ENCODE measurements around the gene ZC3H10.

DNA sequence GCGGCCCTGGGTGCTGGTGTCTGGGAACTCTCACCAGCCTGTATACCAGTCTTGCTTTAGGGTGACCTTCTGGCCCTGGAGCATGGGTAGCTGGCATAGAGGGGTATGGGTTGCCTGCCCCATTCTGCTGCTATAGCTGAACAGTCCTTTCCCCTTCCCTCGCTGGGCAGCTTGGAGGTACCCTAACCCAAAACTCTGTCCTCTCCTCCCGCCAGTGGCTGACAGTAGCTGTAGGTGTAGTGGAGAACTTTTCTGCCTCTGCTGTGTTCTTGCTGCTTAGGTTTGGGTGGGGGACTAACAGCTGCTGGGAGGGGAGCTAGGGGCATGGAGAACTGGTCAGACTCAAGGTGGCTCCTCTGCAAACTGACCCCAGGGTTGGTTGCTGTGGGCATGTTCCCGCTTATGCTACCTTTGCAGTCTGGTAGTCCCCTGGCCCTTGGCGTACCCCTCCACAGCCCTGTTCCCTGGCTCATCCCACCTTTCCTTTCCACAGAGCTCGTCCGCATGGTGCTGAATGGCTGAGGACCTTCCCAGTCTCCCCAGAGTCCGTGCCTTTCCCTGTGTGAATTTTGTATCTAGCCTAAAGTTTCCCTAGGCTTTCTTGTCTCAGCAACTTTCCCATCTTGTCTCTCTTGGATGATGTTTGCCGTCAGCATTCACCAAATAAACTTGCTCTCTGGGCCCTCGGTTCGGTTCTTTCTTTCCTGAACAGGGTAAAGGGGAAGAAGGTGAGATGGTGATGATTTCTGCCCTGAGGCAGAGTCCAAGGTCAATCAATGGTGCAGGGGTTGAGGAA lies 43.0 kb downstream of the ZC3H10 start:
- no peak for TF ChIP-seq EZH2 (IDR thresholded peaks at IDR 0.05; ENCODE audit: insufficient read depth, poor library complexity, severe bottlenecking)
- no peak for TF ChIP-seq EZH2phosphoT487 (IDR thresholded peaks at IDR 0.05; ENCODE audit: insufficient read depth, low read depth)

All from GM23248 (cell line).